ENCODE data around the gene ARF1.

The ARF1 gene

GRCh38 chr1:228088586-228089498 is 6.3 kb downstream of the ARF1 start:
- DNase-seq (ENCODE audit: low read depth), result peak; percentile 42

GRCh38 chr1:228089519-228090380 is 7.2 kb downstream of the ARF1 start:
- no peak for DNase-seq (ENCODE audit: low read depth)

GRCh38 chr1:228090613-228091081 is 8.1 kb downstream of the ARF1 start:
- DNase-seq (ENCODE audit: low read depth), result no peak

GRCh38 chr1:228091084-228091483 is 8.6 kb downstream of the ARF1 start:
- no peak for DNase-seq (ENCODE audit: low read depth)

DNA sequence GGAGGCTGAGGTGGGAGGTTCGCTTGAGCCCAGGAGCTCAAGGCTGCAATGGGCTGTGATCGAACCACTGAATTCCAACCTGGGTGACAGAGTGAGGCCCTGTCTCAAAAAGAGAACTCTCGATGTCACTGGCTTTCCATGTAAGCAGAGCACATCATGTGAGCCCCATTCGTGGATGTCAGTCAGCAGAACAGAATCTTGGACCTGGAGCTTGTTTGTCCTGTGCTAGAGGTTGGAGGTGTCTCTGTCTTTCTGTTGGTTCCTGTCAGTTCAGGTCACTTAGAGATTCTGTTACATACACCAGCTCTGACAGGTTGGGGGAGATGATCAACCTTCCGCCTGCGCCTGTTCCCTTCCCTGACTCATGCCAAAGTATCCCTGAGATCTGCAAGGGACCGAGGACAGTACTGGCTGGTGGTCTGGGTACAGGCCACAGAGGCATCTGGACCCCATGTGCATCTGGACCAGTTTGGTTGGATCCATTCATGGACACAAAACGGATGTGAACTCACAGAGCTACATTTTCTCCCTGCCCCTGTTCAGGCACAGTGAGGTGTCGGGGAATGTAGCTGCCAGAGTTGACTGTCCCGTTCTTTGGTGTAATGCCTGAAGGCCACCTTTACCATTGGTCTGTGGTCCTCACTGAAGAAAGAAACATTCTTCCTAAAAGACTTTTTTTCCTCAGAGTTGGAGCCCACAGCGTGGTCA is 10.0 kb downstream of the ARF1 start:
- no peak for DNase-seq (ENCODE audit: low read depth)

- DNase-seq (ENCODE audit: low read depth), result no peak
Measured at GRCh38 chr1:228093050-228093906, 10.8 kb downstream of the ARF1 start.

- no peak for DNase-seq (ENCODE audit: low read depth)
Measured at GRCh38 chr1:228094432-228095016, 12.0 kb downstream of the ARF1 start.

DNA sequence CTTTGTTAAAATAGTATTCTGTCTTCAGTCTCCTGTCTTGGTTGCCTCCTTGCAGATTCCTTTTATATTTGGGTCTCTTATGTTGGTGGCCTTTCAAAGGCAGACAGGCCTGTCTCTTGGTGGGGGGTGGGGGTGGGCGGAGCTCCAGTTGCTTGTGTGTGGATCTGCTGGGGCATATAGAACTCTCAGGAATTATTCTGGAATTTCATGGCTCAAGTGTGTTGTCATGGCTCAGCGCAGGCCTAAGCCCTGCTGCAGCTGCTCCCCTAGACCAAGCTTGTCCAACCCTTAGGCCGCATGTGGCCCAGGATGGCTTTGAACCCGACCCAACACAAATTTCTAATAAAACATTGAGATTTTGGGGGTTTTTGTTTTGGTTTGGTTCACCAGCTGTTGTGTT is 12.7 kb downstream of the ARF1 start:
- DNase-seq (ENCODE audit: low read depth), result no peak

DNA sequence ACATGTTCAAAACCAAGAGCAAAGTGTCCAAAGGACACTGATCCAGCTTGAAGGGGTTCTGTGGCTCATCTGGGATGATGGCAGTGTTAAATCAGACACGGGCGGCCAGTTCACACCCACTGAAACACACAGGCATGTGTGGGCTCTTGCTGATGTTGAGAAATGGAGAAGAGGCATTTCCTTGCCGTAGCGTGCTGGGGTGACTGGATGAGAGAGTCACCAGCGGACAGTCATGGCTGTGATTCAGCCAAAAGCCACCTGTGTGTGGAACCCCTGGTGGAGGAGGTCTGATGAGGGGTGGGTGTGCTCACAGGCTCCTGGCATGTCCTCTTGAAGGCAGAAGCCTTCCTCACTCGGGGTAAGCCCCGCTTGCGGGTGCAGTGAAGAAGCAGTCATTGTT is 13.4 kb downstream of the ARF1 start:
- no peak for DNase-seq (ENCODE audit: low read depth)

DNA sequence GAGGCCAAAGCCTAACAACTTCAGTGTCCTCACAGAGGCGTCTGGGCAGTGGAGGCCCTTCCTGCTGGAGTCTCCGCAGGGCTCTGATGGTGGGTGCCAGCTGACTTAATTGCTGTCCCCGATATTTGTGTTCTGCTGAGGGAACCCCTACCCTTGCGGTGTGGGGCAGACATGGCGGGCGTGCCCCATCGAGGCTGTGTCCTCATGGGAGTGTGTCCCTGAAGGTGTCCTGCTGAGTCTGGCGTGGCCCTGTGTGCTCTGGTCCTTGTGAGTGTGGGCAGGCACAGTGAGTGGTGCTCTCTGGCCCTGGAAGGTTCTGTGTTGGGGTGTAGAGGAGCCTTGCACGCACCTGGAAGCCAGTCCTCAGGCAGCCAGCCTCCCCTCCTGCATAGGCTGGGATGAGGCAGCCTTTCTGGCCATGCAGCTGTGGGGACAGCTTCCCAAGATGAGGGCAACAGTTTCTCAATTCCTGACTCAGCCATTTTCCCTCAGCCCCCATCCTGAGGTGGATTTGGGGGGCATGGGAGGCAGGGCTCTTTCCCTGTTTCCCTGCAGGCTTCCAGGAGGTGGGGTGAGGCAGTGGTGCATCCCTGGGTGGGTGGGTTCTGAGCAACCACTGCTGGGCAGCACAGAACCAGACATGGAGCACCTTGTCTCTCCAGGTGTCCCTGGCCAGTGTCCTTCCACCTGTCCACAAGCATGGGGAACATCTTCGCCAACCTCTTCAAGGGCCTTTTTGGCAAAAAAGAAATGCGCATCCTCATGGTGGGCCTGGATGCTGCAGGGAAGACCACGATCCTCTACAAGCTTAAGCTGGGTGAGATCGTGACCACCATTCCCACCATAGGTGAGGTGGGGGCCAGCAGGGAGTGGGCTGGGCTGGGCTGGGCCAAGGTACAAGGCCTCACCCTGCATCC is 14.2 kb downstream of the ARF1 start:
- no peak for DNase-seq (ENCODE audit: low read depth)

- no peak for DNase-seq (ENCODE audit: low read depth)
Measured at GRCh38 chr1:228097333-228098081, 15.0 kb downstream of the ARF1 start.

DNA sequence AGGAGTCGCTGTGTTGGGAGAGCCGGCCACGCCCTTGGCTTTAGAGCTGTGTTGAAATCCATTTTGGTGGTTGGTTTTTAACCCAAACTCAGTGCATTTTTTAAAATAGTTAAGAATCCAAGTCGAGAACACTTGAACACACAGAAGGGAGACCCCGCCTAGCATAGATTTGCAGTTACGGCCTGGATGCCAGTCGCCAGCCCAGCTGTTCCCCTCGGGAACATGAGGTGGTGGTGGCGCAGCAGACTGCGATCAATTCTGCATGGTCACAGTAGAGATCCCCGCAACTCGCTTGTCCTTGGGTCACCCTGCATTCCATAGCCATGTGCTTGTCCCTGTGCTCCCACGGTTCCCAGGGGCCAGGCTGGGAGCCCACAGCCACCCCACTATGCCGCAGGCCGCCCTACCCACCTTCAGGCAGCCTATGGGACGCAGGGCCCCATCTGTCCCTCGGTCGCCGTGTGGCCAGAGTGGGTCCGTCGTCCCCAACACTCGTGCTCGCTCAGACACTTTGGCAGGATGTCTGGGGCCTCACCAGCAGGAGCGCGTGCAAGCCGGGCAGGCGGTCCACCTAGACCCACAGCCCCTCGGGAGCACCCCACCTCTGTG is 15.9 kb downstream of the ARF1 start:
- DNase-seq (ENCODE audit: low read depth), result no peak

DNA sequence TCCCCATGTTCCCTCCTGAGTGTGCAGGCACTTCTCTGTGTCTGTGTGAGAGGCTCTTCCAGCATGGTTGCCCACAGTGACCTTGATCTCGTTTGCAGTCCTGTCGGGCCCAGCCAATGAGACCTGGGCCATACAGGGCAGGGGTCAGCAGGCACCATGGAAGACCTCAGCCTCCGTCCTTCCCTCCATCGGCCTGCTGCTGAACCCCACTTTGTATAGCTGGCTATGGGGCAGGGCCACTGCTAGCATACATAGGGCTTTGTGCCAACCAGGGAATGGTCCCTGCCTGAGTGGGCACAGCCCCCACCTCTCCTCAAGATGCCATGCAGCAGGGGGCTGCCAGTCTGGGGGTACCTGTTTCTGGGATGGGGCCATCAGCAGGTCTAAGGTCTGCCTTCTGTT is 16.8 kb downstream of the ARF1 start:
- DNase-seq (ENCODE audit: low read depth), result no peak

- no peak for DNase-seq (ENCODE audit: low read depth)
Measured at GRCh38 chr1:228100822-228101613, 18.5 kb downstream of the ARF1 start.

- no peak for DNase-seq (ENCODE audit: low read depth)
Measured at GRCh38 chr1:228101614-228101993, 19.1 kb downstream of the ARF1 start.

- no peak for DNase-seq (ENCODE audit: low read depth)
Measured at GRCh38 chr1:228101994-228102790, 19.7 kb downstream of the ARF1 start.

Measured in fibroblast of gingiva (primary cell).